ENCODE results near the gene LDB2. TPM values are rescaled to one million over a fixed set of nuclear protein-coding genes. Genes with fewer than 3 reads are reported as not detected.

Gene LDB2
- total and polyA plus RNA-seq, 4 donors = 11.0 to 128 (median 55.7) TPM

GRCh38 chr4:16894406-16894805 lies 4.0 kb downstream of the LDB2 start:
- H3K27ac ChIP-seq (ENCODE audit: low read depth in 1 of 2, low read length in 2 of 2) = no peak overlapping the region
- no peak overlapping the region for H3K4me3 ChIP-seq (ENCODE audit: low read length in 2 of 2)
- no peaks in the 10 kb centered on the region for H3K4me1 ChIP-seq (ENCODE audit: control insufficient read depth in 1 of 2, insufficient read depth in 2 of 2, low read length in 2 of 2)
- peaks cover 0 to 1% of the 10 kb centered on the region in 2 donors for H3K27me3 ChIP-seq (ENCODE audit: control insufficient read depth in 1 of 2, insufficient read depth in 2 of 2, low read length in 1 of 2)
- ATAC-seq (ENCODE audit: low FRiP score) = no peak
- intact Hi-C loops (cut with DNase I) = no loop called here
- DNase-seq = no peak
- 98 to 100% methylated on average over 1 of the region's 1 CpG for WGBS, 2 donors
- H3K9me3 ChIP-seq (ENCODE audit: control insufficient read depth, low read length) = no peaks in the 10 kb centered on the region
- H3K36me3 ChIP-seq (ENCODE audit: control insufficient read depth in 1 of 2, insufficient read depth in 2 of 2, low read length in 1 of 2) = no peaks in the 10 kb centered on the region

GRCh38 chr4:16893141-16893651 lies 5.2 kb downstream of the LDB2 start:
- intact Hi-C loops (cut with DNase I) = no loop called here
- DNase-seq = no peak
- Histone ChIP-seq H3K9me3 (ENCODE audit: control insufficient read depth, low read length) (no peaks in the 10 kb centered on the region), H3K27me3 (ENCODE audit: control insufficient read depth in 1 of 2, insufficient read depth in 2 of 2, low read length in 1 of 2) (peaks cover 0 to 1% of the 10 kb centered on the region in 2 donors), H3K4me3 (ENCODE audit: low read length in 2 of 2) (no peak overlapping the region), H3K36me3 (ENCODE audit: control insufficient read depth in 1 of 2, insufficient read depth in 2 of 2, low read length in 1 of 2) (no peaks in the 10 kb centered on the region), H3K4me1 (ENCODE audit: control insufficient read depth in 1 of 2, insufficient read depth in 2 of 2, low read length in 2 of 2) (no peaks in the 10 kb centered on the region), H3K27ac (ENCODE audit: low read depth in 1 of 2, low read length in 2 of 2) (no peak overlapping the region)
- no peak for ATAC-seq (ENCODE audit: low FRiP score)
- WGBS, 2 donors = 34 to 43% methylated on average over 2 of the region's 2 CpGs

- WGBS, 2 donors = 94 to 97% methylated on average over 2 of the region's 2 CpGs
- DNase-seq (no peak), ATAC-seq (ENCODE audit: low FRiP score) (no peak)
- Histone ChIP-seq H3K36me3 (ENCODE audit: control insufficient read depth in 1 of 2, insufficient read depth in 2 of 2, low read length in 1 of 2) (no peaks in the 10 kb centered on the region), H3K4me1 (ENCODE audit: control insufficient read depth in 1 of 2, insufficient read depth in 2 of 2, low read length in 2 of 2) (no peaks in the 10 kb centered on the region), H3K9me3 (ENCODE audit: control insufficient read depth, low read length) (no peaks in the 10 kb centered on the region), H3K4me3 (ENCODE audit: low read length in 2 of 2) (no peak overlapping the region), H3K27me3 (ENCODE audit: control insufficient read depth in 1 of 2, insufficient read depth in 2 of 2, low read length in 1 of 2) (no peaks in the 10 kb centered on the region), H3K27ac (ENCODE audit: low read depth in 1 of 2, low read length in 2 of 2) (no peak overlapping the region)
- intact Hi-C loops (cut with DNase I) = no loop called here
Measured at GRCh38 chr4:16890651-16891050, 7.8 kb downstream of the LDB2 start.

DNA sequence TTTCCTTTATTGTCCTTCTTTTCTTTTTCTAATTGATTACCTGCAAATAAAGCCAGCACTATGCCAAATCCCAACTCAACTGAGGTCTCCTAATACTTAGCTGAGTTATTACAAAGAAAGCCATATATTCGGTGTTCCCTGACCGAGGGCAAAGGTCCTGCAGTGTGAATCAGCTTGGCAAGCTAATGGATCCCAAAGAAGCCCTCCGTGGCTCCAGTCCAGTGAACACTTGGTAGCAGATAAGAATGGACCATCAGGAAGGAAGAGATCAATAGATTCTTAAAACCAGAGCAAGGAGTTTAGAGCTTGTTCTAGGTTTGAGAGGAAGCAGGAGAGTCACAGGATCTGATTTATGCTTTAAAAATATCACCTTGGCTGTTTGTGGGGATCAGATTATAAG lies 8.5 kb downstream of the LDB2 start:
- ATAC-seq (ENCODE audit: low FRiP score) (no peak), DNase-seq (no peak)
- Histone ChIP-seq H3K27ac (ENCODE audit: low read depth in 1 of 2, low read length in 2 of 2) (no peak overlapping the region), H3K9me3 (ENCODE audit: control insufficient read depth, low read length) (no peaks in the 10 kb centered on the region), H3K4me1 (ENCODE audit: control insufficient read depth in 1 of 2, insufficient read depth in 2 of 2, low read length in 2 of 2) (no peaks in the 10 kb centered on the region), H3K36me3 (ENCODE audit: control insufficient read depth in 1 of 2, insufficient read depth in 2 of 2, low read length in 1 of 2) (no peaks in the 10 kb centered on the region), H3K4me3 (ENCODE audit: low read length in 2 of 2) (no peak overlapping the region), H3K27me3 (ENCODE audit: control insufficient read depth in 1 of 2, insufficient read depth in 2 of 2, low read length in 1 of 2) (no peaks in the 10 kb centered on the region)
- intact Hi-C loops (cut with DNase I) = no loop called here
- WGBS, 2 donors = 85% methylated on average over 3 of the region's 3 CpGs

DNA sequence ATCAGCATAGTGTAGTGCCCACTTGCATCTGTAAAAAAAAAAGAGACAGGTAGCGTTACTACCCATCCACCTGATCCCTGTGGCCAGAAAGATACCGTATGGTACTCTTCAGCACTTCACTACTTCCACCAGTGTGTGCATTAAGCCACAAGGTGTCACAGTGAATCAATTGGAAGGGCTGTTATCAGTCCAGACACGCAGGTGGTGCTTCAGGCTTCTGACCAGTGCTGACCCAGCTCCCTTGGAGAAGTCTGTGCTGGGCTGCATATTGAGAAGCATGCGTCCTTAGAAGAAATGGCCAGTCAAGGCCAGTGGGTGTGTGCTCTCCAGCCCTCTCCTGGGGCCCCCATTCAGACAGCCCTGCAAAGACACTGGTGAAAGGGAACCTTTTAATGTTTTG lies 10.6 kb downstream of the LDB2 start:
- Histone ChIP-seq H3K9me3 (ENCODE audit: control insufficient read depth, low read length) (no peaks in the 10 kb centered on the region), H3K4me1 (ENCODE audit: control insufficient read depth in 1 of 2, insufficient read depth in 2 of 2, low read length in 2 of 2) (no peaks in the 10 kb centered on the region), H3K27me3 (ENCODE audit: control insufficient read depth in 1 of 2, insufficient read depth in 2 of 2, low read length in 1 of 2) (no peaks in the 10 kb centered on the region), H3K36me3 (ENCODE audit: control insufficient read depth in 1 of 2, insufficient read depth in 2 of 2, low read length in 1 of 2) (no peaks in the 10 kb centered on the region), H3K27ac (ENCODE audit: low read depth in 1 of 2, low read length in 2 of 2) (no peak overlapping the region), H3K4me3 (ENCODE audit: low read length in 2 of 2) (no peak overlapping the region)
- ATAC-seq (ENCODE audit: low FRiP score) (no peak), DNase-seq (no peak)
- WGBS, 2 donors = 93 to 96% methylated on average over 4 of the region's 4 CpGs
- intact Hi-C loops (cut with DNase I) = no loop called here

DNA sequence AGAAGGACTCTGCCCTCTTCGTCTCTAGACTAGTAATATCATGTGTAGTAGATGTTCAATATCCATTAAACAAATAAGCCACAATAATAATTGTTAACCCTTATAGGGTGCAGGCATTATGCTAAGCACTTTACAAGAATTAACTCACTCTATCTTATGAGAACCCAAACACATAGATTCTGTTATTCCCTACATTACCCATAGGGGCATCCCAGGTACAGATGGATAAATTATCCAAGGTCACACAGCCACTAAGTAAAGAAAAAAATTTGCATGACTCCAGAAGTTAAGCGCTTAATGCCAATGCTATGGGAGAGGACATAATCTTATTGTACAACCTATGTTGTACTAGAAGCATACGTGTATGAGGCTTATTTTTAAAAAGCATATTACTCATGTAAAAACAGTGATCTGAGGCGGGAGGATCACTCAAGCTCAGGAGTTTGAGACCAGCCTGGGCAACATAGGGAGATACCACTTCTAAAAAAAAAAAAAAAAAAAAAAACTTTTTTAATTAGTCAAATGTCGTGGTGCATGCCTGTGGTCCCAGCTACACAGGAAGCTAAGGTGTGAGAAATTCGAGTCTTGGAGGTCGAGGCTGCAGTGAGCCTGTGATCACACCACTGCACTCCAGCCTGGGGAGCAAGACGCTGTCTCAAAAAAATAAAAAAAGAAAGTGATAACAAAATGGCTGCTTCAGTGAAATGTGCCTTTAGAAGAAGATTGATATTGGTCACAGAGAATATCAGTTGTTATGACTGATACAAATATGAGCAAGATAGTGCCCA lies 13.6 kb downstream of the LDB2 start:
- Histone ChIP-seq H3K36me3 (ENCODE audit: control insufficient read depth in 1 of 2, insufficient read depth in 2 of 2, low read length in 1 of 2) (no peaks in the 10 kb centered on the region), H3K4me1 (ENCODE audit: control insufficient read depth in 1 of 2, insufficient read depth in 2 of 2, low read length in 2 of 2) (no peaks in the 10 kb centered on the region), H3K27me3 (ENCODE audit: control insufficient read depth in 1 of 2, insufficient read depth in 2 of 2, low read length in 1 of 2) (no peaks in the 10 kb centered on the region), H3K27ac (ENCODE audit: low read depth in 1 of 2, low read length in 2 of 2) (no peak overlapping the region), H3K4me3 (ENCODE audit: low read length in 2 of 2) (no peak overlapping the region), H3K9me3 (ENCODE audit: control insufficient read depth, low read length) (no peaks in the 10 kb centered on the region)
- DNase-seq = no peak
- intact Hi-C loops (cut with DNase I) = no loop called here
- no peak for ATAC-seq (ENCODE audit: low FRiP score)
- whole genome bisulfite sequencing, 2 donors = 88 to 94% methylated on average over 8 of the region's 8 CpGs

DNA sequence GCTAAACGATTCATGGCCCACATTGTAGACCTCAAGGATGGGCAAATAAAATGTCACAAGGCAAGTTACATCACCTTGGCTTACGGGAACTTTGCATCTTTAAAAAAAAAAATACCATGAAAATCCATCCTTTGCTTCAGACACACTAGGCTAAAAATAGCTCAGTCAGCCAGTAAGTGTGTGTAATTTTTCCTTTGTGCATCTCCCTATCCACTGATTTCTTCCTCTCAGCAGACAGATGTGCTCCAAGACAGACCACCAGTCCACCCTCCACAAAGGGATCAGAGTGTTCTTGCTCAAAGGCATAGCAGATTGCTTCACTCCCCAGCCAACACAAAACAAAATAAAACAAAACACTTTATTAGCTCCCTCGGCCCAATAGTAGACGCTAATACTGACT lies 14.6 kb downstream of the LDB2 start:
- H3K9me3 ChIP-seq (ENCODE audit: control insufficient read depth, low read length) = no peaks in the 10 kb centered on the region
- 77 to 83% methylated on average over 4 of the region's 4 CpGs for WGBS, 2 donors
- DNase-seq (no peak), ATAC-seq (ENCODE audit: low FRiP score) (no peak)
- no peaks in the 10 kb centered on the region for H3K27me3 ChIP-seq (ENCODE audit: control insufficient read depth in 1 of 2, insufficient read depth in 2 of 2, low read length in 1 of 2)
- no peak overlapping the region for H3K27ac ChIP-seq (ENCODE audit: low read depth in 1 of 2, low read length in 2 of 2)
- no peak overlapping the region for H3K4me3 ChIP-seq (ENCODE audit: low read length in 2 of 2)
- intact Hi-C loops (cut with DNase I) = no loop called here
- H3K4me1 ChIP-seq (ENCODE audit: control insufficient read depth in 1 of 2, insufficient read depth in 2 of 2, low read length in 2 of 2) = no peaks in the 10 kb centered on the region
- no peaks in the 10 kb centered on the region for H3K36me3 ChIP-seq (ENCODE audit: control insufficient read depth in 1 of 2, insufficient read depth in 2 of 2, low read length in 1 of 2)

GRCh38 chr4:16881151-16881884 lies 17.1 kb downstream of the LDB2 start:
- no peaks in the 10 kb centered on the region for H3K9me3 ChIP-seq (ENCODE audit: control insufficient read depth, low read length)
- no peak for ATAC-seq (ENCODE audit: low FRiP score)
- H3K4me1 ChIP-seq (ENCODE audit: control insufficient read depth in 1 of 2, insufficient read depth in 2 of 2, low read length in 2 of 2) = no peaks in the 10 kb centered on the region
- no peak overlapping the region for H3K27ac ChIP-seq (ENCODE audit: low read depth in 1 of 2, low read length in 2 of 2)
- H3K36me3 ChIP-seq (ENCODE audit: control insufficient read depth in 1 of 2, insufficient read depth in 2 of 2, low read length in 1 of 2) = no peaks in the 10 kb centered on the region
- no peaks in the 10 kb centered on the region for H3K27me3 ChIP-seq (ENCODE audit: control insufficient read depth in 1 of 2, insufficient read depth in 2 of 2, low read length in 1 of 2)
- H3K4me3 ChIP-seq (ENCODE audit: low read length in 2 of 2) = no peak overlapping the region
- DNase-seq = no peak
- 93 to 95% methylated on average over 7 of the region's 7 CpGs for WGBS, 2 donors
- intact Hi-C loops (cut with DNase I) = no loop called here

DNA sequence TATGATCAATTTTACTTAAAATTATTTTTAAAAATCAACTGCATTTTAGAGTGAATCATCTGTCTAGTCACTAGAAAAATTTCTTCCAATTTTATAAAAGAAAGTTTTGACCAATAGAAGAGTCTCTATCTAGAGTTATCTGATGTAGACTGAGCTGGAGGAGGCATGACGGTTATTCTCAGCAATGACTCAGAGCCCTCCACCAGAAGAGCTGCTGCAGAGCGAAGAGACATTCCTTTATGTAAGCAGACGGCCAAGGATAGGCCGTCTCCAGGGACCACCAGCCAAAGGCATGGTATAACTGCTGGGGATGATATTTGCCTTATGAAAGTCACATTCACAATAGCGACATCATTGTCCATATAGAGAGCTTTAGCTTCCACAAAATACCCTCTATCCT lies 23.0 kb downstream of the LDB2 start:
- intact Hi-C loops (cut with DNase I) = no loop called here
- ATAC-seq (ENCODE audit: low FRiP score) (no peak), DNase-seq (no peak)
- H3K4me1 ChIP-seq (ENCODE audit: control insufficient read depth in 1 of 2, insufficient read depth in 2 of 2, low read length in 2 of 2) = no peaks in the 10 kb centered on the region
- no peaks in the 10 kb centered on the region for H3K9me3 ChIP-seq (ENCODE audit: control insufficient read depth, low read length)
- H3K27ac ChIP-seq (ENCODE audit: low read depth in 1 of 2, low read length in 2 of 2) = no peak overlapping the region
- no peaks in the 10 kb centered on the region for H3K27me3 ChIP-seq (ENCODE audit: control insufficient read depth in 1 of 2, insufficient read depth in 2 of 2, low read length in 1 of 2)
- 54 to 61% methylated on average over 5 of the region's 5 CpGs for WGBS, 2 donors
- no peak overlapping the region for H3K4me3 ChIP-seq (ENCODE audit: low read length in 2 of 2)
- no peaks in the 10 kb centered on the region for H3K36me3 ChIP-seq (ENCODE audit: control insufficient read depth in 1 of 2, insufficient read depth in 2 of 2, low read length in 1 of 2)
